Kidney (tissue), 14 donors: Measurements from ENCODE around the gene RASGEF1C. TPM values are rescaled to one million over a fixed set of nuclear protein-coding genes. Genes with fewer than 3 reads are reported as not detected.

Experiments used
- DNase-seq, 5 donors: peaks; one replicate each; pipeline ENCODE4 v3.0.0-alpha.2; 2013 to 2020
- FAIRE-seq: peaks from 2 replicates; lab custom pipeline; 2012; peaks lifted over from hg19 to GRCh38; lab: Jason Lieb, UNC
- H3K27ac ChIP-seq, 2 donors: one replicate each; pipeline ENCODE4 v1.7.0; 2013; ENCODE audit warnings: low read depth in 2 of 2, low read length in 2 of 2, inconsistent platforms in 1 of 2
- H3K27me3 ChIP-seq: one replicate; pipeline ENCODE4 v1.7.1; 2013; ENCODE audit warnings: low read length, inconsistent platforms; ENCODE audit not compliant: control insufficient read depth, insufficient read depth
- H3K36me3 ChIP-seq, 3 donors: one replicate each; pipeline versions ENCODE4 v1.7.0 to v1.7.1; 2013; ENCODE audit warnings: low read length in 3 of 3, control low read depth in 1 of 3, inconsistent platforms in 1 of 3; ENCODE audit not compliant: insufficient read depth in 3 of 3, control insufficient read depth in 2 of 3
- H3K4me1 ChIP-seq, 3 donors: one replicate each; pipeline versions ENCODE4 v1.7.0 to v1.7.1; 2013; ENCODE audit warnings: low read length in 3 of 3, inconsistent platforms in 1 of 3, low read depth in 1 of 3; ENCODE audit not compliant: control insufficient read depth in 2 of 3, insufficient read depth in 2 of 3
- H3K4me3 ChIP-seq, 3 donors: one replicate each; pipeline versions ENCODE4 v1.7.0 to v1.8.1; 2013; ENCODE audit warnings: low read length in 3 of 3, control low read depth in 1 of 3, inconsistent platforms in 1 of 3
- H3K9ac ChIP-seq, 3 donors: one replicate each; pipeline versions ENCODE4 v1.7.0 to v1.7.1; 2013; ENCODE audit warnings: low read length in 3 of 3, control low read depth in 1 of 3, inconsistent platforms in 1 of 3
- H3K9me3 ChIP-seq, 3 donors: one replicate each; pipeline versions ENCODE4 v1.7.0 to v1.7.1; 2013; ENCODE audit warnings: low read length in 3 of 3, control low read depth in 1 of 3, inconsistent platforms in 1 of 3; ENCODE audit not compliant: control insufficient read depth in 2 of 3, insufficient read depth in 1 of 3
- intact Hi-C: fragments of 100-400 bp; cut with DNase I; formaldehyde crosslinking; loops from one replicate; pipeline ENCODE4 v1.11.1; 2022
- polyA plus RNA-seq: library from polyadenylated mRNA; stranded (reverse); fragments of 350-450 nt; fragmentation: Illumina TruSeq; extraction: RNeasy Lipid Tissue Mini Kit (QIAGEN cat#74804); gene quantifications from one replicate; pipeline ENCODE4 v1.2.3, GENCODE V29; 2014; ENCODE audit warnings: low read depth, low replicate concordance; ENCODE audit not compliant: insufficient read depth
- total RNA-seq: library from RNA; stranded (reverse); fragmentation: NEBNext Ultra II Directional; extraction: Animal tissue kit (Norgen Biotek cat#: 25700); gene quantifications from one replicate; pipeline ENCODE4 v1.2.1, GENCODE V29; 2021
- TF ChIP-seq, protein P1 (sequence below): IDR thresholded peaks from 3 replicates; pipeline ENCODE4 v1.5.1; 2012; ENCODE audit warnings: mild to moderate bottlenecking, moderate library complexity, borderline replicate concordance; ENCODE audit not compliant: insufficient read depth; ENCODE audit errors: extremely low read depth
- donor health status: control.
- donor health status: control.
- donor health status: control.
- donor health status: control.
- donor health status: control.
- donor health status: DM: yes; HTN: yes; CAD: no.
- donor health status: Normal renal cell carcinoma (clear cell type).

The RASGEF1C gene
- total and polyA plus RNA-seq, 2 donors from 2014 or later, result 0.15 to 0.16 TPM

DNA sequence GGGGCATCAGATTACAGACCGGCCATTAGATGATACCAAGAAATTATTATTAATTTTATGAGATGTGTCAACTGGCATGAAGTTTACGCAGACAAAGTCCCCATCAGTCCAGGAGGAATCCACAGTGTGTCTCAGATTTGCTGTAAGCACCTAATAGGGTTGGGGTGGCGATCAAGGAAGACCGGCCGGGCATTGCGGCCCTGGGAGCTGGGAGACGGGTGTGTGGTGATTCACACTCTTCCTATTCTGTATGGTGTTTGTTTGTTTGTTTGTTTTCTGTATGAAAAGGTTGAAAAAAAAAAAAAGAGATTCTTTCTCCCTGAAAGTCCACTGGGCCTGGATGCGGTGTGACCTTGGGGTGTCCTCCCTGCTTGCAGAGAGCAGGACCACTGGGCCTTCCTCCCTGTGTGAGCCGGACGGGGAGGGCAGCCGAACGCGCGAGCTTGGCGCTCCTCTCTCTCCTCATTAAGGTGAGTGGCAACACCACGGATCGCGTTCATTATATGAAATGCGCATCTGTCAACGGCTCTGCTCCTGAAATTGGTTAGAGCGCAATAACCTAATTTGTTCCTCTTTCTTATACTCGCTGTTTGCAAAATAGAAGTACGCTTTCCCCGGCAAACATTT, 15.1 kb downstream of the RASGEF1C start:
- no peak for DNase-seq

DNA sequence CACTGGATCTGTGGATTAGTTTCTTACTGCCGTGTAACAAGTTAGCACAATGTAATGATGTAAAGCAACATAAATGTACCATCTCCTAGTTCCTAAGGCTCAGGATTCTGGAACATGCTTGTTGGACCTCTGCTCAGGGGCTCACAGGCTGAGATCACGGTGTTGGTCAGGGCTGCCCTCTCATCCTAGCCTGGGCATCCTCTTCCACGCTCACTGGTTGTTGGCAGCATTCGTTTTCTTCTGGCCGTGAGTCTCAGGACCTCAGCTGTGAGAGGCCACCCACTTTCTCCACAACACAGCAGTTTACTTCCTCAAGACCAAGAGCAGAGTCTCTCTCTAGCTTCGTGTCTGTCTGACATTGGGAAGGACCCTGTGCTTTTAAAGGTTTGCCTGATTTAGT, 17.3 kb downstream of the RASGEF1C start:
- Histone ChIP-seq H3K4me1 (no peaks in the 10 kb centered on the region), H3K9ac (no peak overlapping the region), H3K27me3 (no peaks in the 10 kb centered on the region), H3K27ac (no peak overlapping the region), H3K36me3 (no peaks in the 10 kb centered on the region), H3K4me3 (no peak overlapping the region), H3K9me3 (peaks cover 0 to 7% (median 5%) of the 10 kb centered on the region in 3 donors)
- FAIRE-seq (no peak), DNase-seq (no peak)
- intact Hi-C loops, result no loop called here
- TF ChIP-seq, protein P1, sequence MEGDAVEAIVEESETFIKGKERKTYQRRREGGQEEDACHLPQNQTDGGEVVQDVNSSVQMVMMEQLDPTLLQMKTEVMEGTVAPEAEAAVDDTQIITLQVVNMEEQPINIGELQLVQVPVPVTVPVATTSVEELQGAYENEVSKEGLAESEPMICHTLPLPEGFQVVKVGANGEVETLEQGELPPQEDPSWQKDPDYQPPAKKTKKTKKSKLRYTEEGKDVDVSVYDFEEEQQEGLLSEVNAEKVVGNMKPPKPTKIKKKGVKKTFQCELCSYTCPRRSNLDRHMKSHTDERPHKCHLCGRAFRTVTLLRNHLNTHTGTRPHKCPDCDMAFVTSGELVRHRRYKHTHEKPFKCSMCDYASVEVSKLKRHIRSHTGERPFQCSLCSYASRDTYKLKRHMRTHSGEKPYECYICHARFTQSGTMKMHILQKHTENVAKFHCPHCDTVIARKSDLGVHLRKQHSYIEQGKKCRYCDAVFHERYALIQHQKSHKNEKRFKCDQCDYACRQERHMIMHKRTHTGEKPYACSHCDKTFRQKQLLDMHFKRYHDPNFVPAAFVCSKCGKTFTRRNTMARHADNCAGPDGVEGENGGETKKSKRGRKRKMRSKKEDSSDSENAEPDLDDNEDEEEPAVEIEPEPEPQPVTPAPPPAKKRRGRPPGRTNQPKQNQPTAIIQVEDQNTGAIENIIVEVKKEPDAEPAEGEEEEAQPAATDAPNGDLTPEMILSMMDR, result no peak

More for the DNA sequence above, 15.1 kb downstream of the RASGEF1C start:
- Histone ChIP-seq H3K9ac (no peak overlapping the region), H3K27ac (no peak overlapping the region), H3K4me1 (no peaks in the 10 kb centered on the region), H3K36me3 (no peaks in the 10 kb centered on the region), H3K9me3 (no peaks in the 10 kb centered on the region), H3K4me3 (no peak overlapping the region), H3K27me3 (no peaks in the 10 kb centered on the region)
- intact Hi-C loops, result no loop called here
- TF ChIP-seq, protein P1, result no peak
- no peak for FAIRE-seq

DNA sequence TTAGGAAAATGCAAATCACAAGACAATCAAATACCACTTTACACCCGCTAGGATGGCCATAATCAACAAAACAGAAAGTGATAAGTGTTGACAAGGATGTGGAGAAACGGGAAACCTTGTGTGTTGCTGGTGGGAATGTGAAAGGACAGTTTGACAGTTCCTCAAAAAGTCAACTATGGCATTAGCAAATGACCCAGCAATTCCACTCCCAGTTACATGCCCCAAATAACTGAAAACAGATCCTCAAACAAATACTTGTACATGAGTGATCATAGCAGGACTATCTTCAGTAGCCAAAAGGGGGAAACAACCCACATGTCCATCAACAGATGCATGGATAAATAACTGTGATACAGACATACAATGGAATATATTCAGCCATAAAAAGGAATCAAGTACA, 21.2 kb downstream of the RASGEF1C start:
- no peaks in the 10 kb centered on the region for H3K36me3 ChIP-seq
- no peak overlapping the region for H3K4me3 ChIP-seq
- H3K4me1 ChIP-seq, result no peaks in the 10 kb centered on the region
- H3K27ac ChIP-seq, result no peak overlapping the region
- H3K27me3 ChIP-seq, result no peaks in the 10 kb centered on the region
- peaks cover 0 to 7% (median 5%) of the 10 kb centered on the region in 3 donors for H3K9me3 ChIP-seq
- TF ChIP-seq, protein P1, result no peak
- intact Hi-C loops, result no loop called here
- FAIRE-seq, result no peak
- DNase-seq, result no peak
- H3K9ac ChIP-seq, result no peak overlapping the region
